NCI-H2107 treated with DMSO at 0.1 percent for 48 hours (cell line): ENCODE measurements around the gene LMOD1.
"Not testable (repeated sequence)": the region's sequence is repeated elsewhere in the genome, so short reads cannot be mapped to it uniquely, and the experiment has no call there.

Experiments used
- DNase-seq: peaks from one replicate; lab custom pipeline; 2025; ENCODE audit not compliant: unreplicated experiment; lab: John Stamatoyannopoulos, UW

LMOD1 gene

DNA sequence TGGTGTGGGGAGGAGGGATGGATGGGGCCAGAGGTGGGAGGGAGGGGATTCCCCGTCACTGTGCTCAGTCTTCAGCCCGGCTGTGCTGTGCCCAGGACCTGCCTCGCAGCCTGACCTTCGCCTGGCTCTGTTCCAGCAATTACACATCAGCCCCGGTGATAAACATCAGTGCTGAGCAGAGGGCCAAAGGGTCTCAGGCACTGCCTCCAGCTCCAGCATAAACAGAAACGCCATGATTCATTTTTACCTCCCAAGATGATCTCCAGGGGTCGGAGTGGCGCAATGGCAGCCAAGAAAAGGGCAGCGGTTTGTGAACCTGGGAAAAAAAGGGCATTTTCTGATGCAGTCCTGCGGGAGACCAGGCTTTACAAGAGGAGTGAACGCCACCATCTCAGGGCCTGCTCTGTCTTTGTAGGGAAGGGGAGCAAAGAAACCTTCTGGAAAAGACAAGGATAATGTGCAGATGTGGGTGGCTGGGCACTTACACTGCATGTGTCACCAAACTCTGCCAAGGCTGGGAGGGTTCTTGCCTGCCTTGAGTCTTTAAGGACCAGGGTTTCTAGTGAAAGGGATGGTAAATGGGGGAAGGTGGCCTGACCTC lies 29.6 kb downstream of the LMOD1 start:
- DNase-seq = no peak

DNA sequence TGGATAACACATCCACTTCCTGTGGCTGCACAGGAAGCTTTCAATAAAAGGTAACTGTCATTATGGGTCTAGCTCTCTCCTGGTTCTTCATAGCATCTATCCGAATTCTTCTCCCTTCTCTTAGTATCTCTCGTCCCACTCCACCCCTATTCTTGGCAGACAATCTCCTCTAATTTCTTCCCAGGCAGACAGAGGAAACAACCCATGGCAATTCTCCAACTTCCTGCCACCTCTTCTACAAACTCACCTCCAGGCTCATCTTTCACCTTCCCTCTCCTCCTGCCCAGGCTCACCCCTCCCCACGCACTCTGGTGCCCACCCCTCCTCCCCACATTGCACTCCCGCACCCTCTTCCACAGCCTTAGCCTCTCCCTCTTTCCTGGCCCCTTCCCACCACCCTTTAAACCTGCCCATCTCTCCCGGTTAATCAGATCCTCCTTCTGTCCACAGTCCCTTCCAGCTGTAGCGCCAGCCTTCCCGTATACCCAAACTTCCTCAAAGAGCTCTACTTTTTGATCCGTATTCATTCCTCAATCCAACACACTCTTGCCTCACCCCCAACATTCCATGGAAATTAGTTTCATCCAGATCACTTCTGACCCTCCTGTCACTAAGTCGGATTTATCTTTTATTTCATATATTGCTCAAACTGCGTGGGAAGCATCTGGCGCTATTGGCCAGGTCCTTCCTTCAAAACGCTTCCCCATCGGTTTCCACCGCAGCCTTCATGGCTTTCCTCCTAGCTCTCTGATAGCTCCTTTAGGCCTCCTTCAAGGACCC lies 31.7 kb downstream of the LMOD1 start:
- DNase-seq = no peak

DNA sequence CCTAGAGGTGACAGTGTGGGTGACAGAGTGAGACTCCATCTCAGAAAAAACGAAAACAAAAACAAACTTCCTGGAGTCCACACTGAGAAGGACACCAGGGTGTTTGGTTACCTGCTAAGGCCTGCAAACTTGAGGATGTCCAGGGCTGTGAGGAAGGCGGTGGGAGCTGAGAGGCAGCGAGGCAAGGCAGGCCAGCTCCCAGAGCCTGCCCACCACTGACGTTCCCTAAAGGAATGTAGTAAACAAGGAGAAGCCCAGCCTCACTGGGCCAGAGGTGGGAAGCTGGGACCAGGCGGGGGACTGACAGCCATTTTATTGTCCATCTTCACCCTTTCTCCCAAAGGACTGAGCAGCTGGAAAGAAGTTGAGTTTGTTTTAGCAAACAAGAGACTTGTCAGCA lies 33.5 kb downstream of the LMOD1 start:
- no peak for DNase-seq

DNA sequence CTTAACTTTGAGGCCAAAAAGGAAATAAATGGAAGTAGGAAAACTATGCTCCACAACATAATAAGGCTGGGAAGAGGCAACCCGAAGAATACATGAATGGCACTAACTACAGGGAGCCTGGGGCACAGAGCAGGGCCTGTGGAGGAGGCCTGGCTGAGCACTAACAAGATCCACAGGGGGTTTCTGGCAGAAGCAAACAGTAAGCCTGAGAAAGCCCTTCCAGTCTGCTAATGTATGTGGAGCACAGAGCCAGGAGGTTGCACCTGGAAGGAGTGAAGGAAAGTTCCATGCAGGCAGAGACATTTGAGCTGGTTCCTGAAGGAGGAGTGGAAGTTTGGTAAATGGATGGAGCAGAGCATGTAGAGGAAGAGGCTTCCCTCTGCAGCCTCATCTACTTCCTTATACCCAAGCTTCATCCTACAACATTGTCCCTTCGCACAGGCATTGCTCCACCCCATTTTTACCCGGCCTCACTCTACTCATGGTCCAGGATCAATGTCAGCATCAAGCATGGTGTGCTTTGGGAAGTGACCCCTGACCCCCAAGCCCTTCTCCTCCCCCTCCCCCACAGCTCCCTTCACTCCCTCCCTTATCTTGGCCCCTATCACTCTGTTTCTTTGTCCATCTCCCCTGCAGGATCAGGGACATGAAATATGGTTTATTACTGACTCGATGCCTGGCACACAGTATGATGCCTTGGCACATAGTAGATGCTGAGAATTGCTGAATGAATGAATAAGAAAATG lies 34.3 kb downstream of the LMOD1 start:
- DNase-seq = no peak

DNA sequence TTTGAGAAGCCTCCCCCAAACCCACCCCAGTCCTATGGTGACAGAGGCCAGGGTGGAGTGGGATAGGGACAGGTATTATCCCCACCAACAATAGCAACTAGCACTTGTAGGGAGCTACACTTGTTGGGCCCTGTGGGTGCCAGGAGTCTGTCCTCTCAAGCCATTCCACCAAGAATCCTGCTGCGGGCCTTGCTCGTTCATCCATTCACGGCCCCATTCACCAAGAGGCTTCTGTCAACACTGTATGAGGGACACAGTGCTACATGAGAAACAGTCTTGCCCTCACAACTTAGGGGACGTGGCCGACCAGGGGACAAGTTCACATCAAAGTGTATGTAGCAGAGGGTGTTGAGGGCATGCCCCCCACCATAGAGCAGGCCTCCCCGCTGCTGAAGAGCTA lies 38.7 kb downstream of the LMOD1 start:
- no peak for DNase-seq

DNA sequence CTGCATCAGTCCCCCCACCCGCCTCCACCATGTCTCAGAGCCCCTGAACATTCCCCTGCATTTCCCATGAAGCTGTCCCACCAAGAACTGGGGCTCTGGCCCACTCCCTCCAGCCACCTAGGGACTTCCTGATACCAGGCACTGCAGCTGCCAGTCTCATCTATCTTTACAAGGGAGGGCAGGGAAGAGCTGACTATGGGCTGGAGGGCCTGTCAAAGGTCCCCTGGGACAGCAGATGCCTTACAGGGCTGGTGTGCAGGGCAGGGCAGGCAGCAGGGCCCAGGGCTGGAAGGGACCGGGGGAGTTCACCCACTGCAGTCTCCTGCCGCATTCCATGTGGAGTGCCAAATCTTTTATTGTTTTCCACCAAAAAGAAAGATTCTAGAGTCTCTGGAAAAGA lies 40.0 kb downstream of the LMOD1 start:
- no peak for DNase-seq

DNA sequence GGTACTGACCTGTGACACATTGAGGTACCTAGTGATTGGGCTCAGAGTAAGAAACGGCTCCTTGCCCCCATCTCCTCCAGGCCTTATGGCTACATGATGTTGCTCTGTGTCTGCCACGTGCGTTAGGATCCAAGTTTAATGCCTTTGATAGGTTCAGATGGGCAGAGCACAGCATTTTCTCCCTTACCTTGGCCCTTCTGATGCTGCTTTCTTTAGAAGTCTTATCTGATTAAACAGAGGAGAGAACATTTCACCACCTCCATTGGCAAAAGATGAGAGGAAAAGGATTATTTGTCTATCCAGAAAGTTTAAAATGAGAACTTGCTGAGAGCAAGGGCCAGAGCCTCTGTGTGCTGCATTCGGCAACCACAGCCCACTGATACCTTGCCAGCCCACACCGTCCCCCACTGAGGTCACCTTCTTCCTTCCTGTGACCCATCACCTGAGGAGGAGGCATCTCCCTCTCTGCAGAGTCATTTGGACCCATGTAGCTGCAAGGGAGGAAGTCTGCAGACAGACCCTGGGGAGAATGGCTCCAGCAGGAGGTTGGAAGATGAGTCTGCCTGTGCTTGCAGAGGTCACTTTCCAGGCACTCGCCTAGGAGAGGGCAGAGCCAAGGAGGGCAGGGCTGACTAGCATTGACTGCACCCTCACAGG lies 41.0 kb downstream of the LMOD1 start:
- DNase-seq = no peak

DNA sequence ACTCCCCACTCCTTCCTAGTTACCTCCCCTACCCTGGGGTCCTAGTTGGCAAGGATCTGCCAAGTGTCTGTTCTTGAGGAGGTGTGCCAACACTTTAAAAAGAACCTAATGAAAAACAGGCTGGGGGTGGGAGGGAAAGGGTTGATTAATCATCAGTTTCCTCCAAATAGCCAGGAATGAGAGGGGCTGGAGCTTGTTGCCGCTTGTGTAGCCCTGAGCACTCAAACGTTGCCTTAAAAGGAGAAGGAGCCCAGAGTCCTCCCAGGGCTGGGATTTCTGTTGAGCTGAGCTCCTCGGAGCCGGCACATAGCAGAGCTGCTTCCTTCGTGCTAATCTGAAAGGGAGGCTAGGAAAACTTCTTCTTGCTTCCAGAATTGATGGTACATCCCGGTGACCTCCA lies 41.8 kb downstream of the LMOD1 start:
- no peak for DNase-seq

DNA sequence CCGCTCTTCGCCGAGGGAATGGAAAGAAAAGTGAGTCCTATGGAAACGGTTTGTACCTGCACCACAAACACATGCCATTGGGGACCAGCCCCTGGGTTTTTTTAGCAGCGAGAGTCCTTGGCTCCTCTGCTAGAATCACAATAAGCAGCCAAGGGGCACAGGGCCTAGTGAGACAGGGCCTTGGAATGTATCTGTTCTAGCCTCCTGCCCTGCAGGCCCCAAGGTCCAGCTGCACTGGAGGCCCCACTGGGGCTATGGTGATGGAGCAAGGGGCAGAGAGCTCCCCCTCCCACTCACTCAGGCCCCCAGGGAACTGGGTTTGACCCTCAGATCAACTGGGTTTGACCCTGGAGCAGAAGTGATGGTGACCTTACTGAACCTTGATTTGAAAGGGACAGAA lies 43.2 kb downstream of the LMOD1 start:
- DNase-seq = no peak

DNA sequence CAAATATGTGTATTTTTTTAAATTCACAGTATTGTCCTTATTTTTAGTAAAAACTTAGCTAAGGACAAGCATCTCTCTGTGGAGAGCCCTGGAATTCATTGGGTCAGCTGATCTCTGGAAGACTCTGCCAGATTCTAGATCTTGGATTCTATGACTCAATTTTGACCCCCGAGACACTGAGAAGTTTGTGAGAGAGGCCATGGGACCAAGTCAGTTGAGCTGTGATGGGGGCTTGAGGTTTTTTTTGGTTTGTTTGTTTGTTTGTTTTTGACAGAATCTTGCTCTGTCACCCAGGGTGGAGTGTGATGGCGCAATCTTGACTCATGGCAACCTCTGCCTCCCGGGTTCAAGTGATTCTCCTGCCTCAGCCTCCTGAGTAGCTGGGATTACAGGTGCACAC lies 44.1 kb downstream of the LMOD1 start:
- no peak for DNase-seq

DNA sequence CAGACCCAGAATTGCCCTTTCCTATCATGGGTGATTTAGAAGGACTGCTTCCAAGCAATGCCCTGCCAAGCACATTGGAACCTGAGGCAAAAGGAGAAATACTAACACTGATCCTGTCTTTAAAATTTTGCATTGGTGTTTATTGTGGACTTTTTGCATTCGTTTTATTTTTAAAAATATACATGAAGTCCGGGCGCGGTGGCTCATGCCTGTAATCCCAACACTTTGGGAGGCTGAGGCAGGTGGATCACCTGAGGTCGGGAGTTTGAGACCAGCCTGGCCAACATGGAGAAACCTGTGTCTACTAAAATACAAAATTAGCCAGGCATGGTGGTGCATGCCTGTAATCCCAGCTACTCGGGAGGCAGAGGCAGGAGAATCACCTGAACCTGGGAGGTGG lies 45.3 kb downstream of the LMOD1 start:
- not testable (repeated sequence) for DNase-seq

DNA sequence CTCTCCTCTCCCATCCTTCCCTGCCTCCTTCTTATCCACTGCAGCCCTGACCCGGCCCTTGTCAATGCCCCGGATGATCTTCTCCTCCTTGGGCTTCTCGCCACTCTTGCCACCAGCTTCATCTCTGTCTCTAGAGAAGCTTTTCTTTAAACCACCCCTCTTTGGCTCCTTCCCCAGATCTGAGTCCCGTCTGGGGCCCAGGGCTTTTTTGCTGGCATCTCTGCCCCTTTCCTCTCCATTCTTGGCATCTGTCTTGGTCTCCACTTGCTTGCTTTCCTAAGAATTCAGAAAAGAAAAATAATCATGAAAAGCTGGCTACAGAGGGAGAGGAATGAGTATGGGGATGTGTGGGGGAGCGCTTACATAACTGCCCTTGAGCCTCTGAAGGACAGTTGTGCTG lies 45.9 kb downstream of the LMOD1 start:
- no peak for DNase-seq

DNA sequence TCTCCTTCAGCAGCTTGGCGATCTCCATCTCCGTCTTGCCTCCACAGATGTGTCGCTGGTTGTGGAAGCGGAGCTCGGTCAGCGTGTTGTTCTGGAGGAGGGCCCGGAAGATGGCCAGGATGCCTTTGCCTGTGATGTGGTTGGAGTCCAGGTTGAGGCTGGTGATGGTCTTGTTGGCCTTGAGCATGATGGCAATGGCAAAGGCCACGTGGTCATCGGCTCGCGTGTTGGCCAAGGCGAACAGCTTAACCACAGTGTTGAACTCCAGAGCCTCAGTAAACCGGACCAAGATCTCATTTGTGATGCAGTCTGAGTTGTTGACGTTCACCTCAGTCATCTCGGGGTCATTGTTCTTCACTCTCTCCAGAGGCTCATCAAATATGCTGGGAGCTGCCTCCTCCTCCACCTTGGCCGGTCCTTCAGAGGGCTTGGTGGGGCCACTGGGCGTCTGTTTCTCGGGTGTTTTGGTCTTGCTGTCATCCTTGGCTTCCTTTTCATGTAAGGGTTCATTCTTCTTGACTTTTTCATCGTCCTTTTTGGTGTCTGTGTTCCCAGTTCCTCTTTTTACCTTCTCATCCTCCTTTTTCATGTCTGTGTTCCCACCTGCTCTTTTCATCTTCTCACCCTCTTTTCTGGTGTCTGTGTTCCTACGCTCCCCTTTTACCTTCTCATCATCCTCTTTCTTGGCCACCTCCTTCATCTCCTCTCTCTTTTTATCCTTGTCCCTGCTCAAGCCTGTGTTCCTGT lies 46.5 kb downstream of the LMOD1 start:
- DNase-seq = no peak

DNA sequence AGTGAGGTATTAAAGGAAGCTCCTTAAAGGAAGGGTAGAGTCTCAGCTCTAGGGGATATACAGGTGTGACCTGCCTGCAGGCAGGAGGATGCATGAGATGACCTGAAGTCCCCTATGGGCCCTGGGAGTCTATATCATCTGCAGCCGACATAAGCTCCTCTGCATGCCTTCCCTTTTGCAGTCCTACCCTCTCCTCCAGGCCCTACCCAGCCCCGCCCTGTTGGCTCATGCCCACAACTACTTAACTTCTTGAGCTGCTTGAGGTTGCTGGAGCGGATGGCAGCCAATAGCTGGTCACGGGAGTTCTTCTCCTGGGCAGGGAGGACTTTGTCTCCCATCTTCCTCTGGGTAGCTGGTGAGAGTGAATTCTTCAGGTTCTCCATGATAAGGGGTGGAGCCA lies 47.4 kb downstream of the LMOD1 start:
- no peak for DNase-seq

DNA sequence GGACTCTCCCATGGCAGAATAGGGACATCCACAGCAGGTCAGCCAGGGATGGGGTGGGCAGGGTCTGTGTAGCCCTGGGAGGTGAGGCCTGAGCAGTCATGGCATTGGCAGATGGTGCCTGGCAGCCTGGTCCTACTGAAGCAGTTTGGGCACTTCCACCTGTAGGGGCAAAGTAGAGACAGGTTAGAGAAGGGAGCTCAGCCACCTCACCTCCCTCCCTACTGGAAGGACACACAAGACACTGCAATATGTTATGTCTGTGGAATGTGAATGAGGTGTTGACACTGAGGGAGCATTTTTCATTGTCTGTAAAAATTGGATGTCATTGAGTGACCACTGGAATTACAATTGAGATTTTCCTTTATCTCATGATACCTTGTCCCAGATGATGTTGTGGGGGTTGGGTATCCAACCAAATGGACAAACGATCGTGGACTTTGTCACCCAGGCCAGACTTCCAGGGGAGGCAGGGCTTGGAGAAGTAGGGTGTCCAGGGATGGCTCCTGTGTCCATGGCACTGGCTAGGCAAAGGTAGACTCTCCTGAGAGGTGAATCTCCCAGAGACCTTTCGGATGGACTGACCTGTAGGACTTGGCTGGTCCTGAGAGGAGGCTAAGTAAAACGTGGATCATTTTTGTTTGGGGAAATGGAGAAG lies 48.0 kb downstream of the LMOD1 start:
- DNase-seq = no peak

DNA sequence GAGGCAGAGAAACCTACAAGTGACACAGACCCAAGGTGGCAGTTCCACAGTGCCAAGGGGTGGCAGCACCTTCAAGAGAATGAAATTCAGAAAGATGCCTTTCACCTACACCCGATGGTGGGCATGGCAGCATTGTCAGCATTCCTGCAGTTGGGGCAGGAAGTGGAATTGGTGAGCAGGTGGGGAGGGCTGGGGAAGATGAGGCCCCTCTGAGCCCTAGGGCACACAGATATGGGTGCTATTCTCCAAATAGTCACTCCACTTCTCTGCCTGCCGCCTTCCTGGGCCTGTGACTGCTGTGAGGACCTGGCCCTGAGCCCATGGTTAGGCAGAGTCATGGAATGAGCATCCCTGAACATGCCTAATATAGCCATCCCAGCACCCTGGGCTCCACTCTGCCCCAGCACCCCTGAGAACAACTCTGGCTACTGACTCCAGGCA lies 49.4 kb downstream of the LMOD1 start:
- DNase-seq = no peak

DNA sequence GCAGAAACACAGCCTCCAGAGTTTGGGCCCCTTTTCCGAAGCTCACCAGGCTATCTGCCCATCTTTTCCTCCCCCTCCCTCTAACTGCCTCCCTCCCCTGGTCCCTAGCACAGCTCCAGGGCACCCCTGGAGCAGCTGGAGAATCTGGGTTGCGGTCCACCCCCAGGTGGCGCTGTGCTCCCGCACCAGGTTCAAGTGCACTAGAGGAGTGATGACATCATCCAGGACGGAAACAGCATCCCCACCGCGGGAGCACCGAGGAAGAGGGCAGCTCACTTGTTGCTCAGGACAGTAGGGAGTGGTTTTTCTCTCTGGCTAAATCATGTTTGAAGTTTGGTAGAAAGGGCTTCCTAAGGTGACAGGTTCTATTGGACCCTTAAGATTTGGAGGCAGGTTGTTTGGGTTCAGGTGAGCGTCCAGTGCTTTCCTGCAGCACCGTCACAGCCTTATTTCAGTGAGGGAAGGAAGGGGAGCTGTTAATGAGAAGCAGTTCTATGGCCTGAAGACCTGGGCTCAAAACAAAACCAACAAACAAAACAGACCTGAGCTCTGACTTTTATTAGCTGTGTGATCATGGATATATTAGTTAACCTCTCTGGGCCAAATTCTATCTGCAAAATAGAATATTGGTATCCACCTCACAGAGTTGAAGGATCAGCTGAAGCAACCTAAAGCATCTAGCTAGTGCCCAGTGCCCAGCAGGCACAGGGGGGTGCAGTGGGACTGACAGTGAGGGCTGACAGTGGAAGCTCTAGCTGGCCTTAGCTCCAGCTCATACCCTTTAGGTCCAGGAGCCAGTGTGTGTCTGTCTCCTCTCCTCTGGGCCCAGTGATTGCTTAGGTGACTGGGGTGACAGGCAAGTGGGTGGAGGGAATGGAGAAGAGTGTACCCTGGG lies 50.2 kb downstream of the LMOD1 start:
- DNase-seq = peak; percentile 86

DNA sequence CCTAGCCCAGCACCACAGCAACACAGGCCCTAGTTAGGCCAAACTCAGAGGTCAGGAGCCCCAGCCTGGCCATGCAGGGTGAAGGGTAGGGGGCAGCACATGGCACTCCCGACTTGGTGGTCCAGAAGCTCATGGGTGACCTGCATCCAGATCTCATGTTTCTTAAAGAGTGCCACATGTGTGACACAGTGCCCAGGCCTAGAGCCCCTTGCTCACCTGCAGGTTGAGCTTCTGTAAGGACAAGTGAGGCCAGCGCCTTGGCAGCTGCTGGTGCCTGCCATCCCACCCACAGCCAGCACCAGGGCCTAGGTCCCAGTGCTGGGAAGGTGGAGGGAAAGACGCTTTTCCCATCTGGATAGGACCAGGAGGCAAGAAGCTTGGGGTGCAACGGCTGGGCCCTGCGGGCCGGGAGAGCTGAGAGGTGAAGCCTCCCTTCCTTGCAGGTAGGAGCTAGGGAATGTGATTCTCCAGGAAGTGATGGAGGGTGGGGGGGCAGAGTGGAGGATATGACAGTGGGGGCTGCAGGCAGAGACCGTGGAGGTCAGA lies 51.2 kb downstream of the LMOD1 start:
- DNase-seq = no peak
